ENCODE data around the gene KRTAP10-2.
"Not testable (repeated sequence)": the region's sequence is repeated elsewhere in the genome, so short reads cannot be mapped to it uniquely, and the experiment has no call there.

The KRTAP10-2 gene

DNA sequence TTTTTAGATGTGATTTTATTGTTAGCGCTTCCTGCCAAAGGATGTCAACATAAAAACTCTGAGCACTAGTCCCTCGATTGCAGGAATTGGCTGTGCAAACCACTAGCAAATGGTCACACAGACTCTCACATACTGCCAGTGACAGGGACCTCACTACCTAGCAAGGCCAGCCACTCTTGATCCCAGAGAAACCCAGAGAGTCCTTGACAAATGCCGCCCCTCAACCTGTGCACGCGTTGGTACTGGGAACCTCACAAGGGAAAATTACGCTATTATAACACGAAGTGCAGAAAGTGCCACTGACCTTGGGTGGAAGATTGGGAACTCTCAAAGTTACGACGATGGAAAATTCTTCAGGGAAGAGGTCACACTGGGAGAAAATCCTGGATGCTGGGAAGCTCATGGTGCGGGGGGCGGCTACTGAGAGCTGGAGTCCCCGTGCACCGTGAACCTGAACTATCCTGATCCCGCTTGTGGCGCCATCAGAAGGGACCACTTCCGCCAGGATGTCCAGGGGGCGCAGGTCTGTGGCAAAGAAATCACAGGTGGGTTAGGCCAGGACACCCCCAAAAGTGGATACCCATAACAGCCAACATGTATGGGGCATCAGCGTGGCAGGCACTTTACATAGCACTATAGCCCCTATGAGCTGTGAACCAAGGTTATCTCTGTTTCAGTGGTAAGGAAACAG, 16.3 kb upstream of the KRTAP10-2 start:
- no peak for DNase-seq (ENCODE audit: low read depth)

DNA sequence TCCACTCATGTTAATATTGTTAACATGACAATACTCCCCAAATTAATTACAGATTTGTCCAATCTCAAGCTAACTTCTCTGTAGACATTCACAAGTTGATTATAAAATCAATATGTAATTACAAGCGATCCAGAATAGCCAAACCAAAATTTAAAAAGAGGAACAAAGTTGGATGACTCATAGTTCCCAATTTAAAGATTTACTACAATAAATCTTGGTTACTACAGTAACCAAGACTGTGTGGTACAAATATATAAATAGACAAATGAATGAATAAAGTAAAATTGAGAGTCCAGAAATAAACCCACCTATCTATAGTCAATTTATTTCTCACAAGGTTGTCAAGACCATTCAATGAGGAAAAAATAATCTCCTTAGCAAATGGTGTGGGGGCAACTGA, 15.1 kb upstream of the KRTAP10-2 start:
- no peak for DNase-seq (ENCODE audit: low read depth)

DNA sequence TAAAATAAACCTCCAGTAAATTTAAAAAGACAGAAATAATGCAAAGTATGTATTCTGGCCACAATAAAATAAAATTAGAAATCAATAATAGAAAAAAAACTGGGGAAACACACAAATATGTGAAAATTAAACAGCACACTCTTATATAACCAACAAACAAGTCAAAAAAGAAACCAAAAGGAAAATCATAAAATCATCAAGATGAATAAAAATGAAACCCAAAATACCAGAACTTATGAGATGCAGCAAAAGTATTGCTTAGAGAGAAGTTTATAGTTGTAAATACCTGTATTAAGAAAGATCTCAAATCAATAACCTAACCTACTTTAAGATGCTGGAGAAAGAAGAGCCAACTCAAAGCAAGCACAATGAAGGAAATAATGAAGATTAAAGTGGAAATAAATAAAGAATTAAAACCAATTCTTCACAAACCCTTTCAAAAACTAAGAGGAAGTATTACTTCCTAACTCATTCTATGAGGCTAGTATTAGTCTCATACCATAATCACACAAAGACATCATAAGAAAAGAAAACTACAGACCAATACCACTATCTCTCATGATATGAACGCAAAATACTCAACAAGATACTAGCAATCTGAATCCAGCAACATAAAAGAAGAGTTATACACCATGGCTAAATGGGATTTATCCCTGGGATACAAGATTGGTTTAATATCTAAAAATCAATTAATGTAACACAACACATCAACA, 13.7 kb upstream of the KRTAP10-2 start:
- DNase-seq (ENCODE audit: low read depth), result no peak

DNA sequence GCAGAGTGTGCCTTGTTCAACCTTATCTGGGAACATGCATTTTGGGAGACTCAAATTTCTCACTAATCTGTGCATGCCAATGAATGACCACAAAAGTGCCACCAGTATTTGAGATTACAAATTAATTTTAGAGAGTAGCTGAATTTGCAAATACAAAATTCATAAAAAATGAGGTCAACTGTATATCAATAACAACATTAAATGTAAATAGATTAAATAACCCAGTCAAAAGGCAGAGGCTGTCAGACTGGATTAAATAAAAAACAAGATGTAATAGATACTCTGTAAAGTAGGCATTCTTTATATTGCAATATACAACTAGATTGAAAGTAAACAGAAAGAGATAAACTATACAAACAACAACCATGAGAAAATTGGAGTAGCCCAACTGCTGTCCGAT, 12.8 kb upstream of the KRTAP10-2 start:
- DNase-seq (ENCODE audit: low read depth), result no peak

DNA sequence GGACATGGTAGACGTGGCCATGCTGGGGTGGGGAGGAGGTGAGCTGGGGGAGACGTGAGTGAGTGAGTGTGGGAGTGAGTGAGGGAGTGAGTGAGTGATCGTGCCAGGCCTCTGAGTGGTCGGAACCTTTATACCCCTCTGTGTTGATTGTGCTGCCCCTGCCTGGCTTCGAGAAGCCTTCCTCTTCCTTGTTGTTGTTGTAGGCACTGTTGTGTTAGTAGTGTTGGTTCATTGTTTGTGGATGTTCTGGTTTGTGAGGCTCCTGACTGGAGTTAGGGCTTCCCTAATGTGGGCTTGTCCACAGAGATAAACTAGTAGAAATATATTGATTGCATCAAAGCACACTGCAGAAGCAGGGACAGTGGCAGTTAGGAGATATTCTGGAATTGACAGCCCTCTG, 7.4 kb upstream of the KRTAP10-2 start, which contains the start of gene KRTAP10-3:
Gene KRTAP10-3, minus strand, starts transcription at position 101 of the 400 bp plus-strand sequence. Its CDS starts 80 bp downstream, at position 21.
- DNase-seq (ENCODE audit: low read depth), result no peak

DNA sequence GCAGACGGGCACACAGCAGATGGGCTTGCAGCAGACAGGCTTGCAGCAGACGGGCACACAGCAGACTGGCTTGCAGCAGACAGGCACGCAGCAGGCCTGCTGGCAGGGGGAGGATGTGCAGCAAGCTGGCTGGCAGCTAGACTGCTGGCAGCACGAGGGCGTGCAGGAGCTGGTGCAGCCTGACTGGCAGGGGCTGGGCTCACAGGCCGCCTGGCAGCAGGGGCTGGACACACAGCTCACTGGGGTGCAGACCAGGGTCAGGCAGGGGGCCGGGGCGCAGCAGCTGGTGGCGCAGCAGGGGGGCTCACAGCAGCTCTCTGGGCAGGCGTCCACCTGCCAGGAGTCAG, 7.0 kb upstream of the KRTAP10-2 start:
- not testable (repeated sequence) for DNase-seq (ENCODE audit: low read depth)

DNA sequence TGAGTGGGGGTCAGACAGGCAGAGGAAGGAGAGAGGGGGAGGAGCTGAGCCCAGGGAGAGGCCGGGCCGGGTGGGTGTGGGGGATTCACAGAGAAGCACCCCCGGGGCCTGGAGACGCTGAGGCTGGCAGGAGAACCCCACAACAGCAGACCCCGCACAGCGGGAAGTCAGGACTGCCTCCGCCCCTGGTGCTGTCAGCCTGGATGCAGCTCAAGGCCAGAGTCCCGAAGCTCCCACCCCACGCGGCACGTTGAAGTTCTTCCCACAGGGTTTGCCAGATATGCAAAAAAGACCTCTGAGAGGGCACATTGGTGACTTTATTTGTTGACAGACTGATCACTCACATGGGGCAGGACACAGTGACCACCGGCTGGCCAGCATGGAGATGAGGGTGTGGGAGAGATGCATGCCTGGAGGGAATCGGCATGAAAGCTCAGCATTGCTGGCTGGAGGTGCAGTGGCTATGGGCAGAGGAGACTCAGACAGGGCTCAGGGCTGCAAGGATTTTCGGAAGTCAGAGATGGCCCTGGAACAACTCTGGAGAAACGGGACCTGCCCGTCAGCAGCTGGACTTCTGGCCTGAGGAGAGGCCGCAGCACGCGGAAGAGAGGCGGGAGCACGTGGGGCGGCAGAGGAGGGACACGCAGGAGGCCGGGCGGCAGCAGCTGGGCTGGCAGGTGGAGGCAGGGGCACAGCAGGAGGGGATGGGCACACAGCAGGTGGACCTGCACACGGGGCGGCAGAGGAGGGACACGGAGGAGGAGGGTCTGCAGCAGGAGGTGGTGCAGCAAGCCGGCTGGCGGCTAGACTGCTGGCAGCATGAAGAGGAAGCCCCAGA, 6.4 kb upstream of the KRTAP10-2 start:
- DNase-seq (ENCODE audit: low read depth), result no peak

DNA sequence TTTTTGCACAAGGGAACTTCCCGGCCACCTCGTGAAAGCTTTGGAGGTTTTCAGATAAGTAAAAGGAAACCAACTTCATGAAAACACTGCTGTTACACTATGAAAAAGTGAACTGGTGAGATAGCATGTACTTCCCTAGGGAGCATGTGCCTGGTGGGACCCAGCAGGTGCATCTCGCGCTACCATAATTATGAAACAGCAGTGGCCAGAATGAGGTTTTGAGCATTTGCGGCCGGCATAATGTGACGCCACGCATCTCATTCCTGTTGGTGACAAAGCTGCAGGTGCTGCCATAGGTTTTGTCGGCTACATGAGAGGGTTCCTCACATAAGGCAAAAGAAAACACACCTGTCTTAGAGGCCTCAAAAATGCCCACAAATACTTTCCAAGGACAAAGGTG, 5.6 kb upstream of the KRTAP10-2 start:
- DNase-seq (ENCODE audit: low read depth), result no peak

DNA sequence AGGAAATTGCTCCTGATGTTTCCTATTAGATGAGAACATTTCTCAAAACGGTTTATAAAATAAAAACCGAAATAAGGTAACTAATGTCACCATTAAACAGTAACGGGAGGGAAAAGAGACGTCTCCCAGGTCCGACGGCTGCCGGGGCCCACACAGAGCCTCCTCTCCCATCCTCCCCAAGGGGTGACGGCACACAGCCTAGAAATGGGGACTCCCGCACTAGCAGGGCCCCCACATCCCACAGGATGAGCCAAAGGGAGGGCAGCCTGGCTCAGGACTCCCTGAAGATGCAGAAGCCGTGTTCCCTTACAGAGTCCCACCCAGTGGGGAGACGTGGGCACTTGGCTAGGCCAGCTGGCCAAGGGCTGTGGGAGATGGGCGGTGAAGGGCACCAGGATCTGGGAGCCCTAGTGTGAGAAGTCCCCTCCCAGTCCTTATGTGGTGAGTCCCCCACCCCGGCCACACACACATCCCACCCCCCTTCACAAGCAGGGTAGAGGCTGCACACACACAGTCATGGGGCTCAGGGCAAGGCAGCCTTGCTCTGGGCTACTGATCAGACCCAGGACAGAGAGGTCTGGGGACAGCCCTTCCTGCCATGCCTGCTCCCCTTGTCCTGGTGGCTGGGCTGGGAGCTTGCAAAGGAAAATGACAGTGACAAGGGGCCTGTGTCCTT, 4.0 kb upstream of the KRTAP10-2 start:
- DNase-seq (ENCODE audit: low read depth), result no peak

DNA sequence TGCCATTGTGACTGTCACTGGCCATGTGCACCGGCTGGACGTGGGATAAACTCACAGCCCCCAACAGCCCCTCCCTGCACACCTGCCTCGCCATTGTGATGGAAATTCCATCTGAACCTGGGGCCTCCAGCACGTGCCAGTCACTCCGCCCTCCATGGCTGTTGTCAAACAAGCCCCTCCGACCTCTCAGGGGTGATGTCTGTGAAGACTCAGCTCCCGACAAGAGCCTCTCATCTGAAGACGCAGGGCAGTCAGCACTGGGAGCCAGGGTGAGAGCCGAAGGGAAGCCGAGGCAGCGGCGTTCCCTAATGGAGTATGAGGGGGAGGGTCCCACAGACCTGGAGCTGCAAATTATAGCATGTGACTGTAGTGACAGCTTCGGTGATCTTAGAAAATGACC, 1.4 kb upstream of the KRTAP10-2 start:
- DNase-seq (ENCODE audit: low read depth), result no peak

DNA sequence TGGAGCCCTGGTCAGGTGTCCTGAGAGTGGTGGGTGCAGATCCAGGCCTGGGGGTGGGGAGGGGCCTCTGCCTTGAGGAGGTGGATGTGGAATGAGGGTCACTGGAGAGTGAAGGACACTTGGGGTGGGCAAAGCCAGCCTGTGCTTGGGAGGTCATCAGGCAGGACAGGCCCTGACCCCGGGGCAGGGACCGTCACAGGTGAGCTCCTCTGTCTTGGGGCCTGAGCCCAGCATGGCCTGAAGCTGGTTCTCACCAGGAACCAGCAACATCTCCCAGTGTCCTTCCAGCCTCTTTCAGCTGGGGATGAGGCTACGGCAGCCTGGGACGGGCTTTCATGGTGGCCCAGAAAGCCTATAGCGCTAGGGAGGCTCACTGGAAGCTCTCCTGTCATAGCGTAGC, 831 bp upstream of the KRTAP10-2 start:
- DNase-seq (ENCODE audit: low read depth), result no peak

DNA sequence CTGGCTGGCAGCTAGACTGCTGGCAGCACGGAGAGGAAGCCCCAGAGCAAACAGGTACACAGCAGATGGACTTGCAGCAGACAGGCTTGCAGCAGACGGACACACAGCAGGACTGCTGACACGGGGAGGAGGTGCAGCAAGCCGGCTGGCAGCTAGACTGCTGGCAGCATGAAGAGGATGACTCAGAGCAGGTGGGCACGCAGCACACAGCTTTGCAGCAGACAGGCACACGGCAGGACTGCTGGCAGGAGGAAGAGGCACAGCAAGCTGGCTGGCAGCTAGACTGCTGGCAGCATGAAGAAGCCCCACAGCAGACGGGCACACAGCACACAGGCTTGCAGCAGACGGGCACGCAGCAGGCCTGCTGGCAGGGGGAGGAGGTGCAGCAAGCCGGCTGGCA, 498 bp downstream of the KRTAP10-2 start:
- no peak for DNase-seq (ENCODE audit: low read depth)

DNA sequence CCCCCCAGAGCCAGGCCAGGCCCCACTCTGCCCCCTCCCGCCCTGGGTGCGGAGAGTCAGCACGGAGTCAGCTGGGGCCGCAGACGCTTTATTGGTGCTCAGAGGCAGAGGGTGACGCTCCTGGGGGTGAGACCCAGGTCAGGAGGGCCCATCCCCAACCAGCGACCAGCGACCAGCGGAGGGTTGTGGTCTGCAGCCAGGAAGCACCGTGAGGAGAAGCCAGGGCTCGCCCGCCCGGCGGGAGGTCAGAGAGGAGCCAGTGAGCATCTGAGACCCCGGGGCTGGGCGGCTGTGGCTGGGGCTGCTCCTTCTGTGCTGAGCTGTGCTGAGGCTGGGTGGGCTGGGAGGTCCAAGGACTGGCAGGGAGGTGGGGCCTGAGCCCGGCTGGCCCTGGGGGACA, 1.0 kb downstream of the KRTAP10-2 start:
- not testable (repeated sequence) for DNase-seq (ENCODE audit: low read depth)

DNA sequence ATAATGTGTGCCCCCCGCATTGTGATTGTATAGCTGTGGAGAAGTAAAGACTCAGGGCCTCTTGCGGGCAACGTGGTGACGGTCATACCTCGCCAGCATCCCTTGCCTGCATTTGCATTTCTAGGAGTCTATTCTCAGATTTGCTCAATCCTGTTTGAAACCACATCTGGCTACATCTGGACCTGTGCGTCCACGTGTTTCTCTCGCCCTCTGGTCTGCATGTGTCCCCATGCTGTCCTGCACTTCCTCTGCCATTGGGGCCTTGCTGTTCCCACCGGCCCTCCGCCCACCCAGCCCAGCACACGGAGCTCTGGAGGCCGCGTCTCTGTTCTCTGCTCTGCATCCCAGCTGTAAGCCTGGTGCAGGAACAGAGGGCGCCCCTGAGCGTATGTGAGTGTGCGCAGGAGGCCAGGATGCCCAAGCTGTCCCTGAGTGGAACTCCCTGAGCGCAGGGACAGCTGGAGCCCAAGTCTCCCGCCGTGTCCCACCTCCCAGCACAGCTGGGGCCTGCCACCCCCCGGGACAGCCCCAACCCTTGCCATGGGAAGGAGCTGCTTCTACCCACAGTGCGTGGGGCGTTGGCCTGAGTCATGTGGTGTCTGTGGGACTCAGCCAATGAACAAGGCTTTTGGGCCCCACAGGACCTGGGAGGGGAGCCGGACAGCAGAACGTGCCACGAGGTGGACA, 1.6 kb downstream of the KRTAP10-2 start:
- DNase-seq (ENCODE audit: low read depth), result no peak

DNA sequence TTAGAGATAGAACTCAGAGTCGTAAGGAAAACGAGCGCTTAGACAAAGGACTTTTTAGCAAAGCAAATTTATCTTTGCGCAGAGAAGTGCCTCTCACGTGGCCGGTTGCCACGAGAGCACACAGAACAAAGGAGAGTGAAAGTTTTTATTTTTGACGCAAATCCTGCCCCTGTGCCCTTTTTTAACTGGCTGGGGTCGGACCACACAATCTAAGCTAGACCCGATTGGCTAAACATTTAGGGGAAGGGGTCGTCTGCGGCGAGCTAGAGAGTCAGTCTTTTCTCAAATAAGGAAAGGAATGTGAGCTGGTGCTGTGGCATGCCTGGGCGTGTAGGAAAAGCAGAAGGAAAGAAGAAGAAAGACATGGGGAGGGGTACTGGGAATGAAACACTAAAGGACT, 2.4 kb downstream of the KRTAP10-2 start:
- no peak for DNase-seq (ENCODE audit: low read depth)

DNA sequence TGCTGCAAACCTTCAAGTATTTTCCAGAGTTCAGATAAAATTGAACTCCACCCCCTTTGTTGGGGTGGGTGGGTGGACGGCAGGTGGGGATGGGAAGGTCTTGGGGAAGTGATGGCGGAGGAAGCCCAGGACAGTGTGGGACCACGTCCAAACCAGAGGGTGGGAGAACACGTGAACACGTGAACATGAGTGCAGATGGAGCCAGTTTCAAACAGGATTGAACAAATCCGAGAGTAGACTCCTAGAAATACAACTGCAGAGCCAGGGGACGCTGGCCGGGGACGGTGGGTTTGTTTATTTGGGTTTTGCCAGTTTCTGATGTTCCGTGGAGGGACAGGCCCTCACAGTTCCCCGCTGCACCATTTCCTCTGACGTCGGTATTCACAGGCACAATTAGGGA, 2.9 kb downstream of the KRTAP10-2 start:
- no peak for DNase-seq (ENCODE audit: low read depth)

DNA sequence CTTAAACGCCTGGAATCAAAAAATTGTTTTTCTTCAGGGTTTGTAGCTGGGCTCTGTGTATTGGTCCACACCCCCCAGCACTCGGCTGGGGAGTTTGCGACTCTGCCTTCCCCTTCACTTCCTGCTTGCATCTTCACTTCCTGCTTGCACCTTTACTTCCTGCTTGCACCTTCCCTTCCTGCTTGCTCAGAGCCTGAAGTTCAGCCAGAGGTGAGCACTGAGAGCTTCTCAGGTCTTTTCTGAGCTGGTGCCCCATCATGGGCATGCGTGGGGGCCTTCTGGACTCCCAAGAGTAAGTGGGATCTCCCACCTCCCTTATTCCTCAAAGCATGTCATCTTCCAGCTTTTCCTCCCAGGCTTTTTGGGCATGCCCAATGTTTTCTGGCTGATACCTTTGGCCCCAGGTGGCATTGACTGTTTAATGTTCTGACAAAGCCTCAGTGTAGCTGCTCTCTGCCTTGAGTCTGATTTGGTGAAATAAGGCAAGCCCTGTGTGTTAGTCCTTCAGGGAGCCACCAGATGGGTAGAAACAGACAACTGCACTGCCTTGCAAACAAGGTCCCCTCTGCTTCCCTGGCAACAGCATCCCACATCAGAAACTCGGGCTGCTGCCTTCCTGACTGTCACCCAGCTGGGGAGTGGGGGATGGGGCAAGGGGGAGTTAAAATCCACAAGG, 3.5 kb downstream of the KRTAP10-2 start:
- no peak for DNase-seq (ENCODE audit: low read depth)

DNA sequence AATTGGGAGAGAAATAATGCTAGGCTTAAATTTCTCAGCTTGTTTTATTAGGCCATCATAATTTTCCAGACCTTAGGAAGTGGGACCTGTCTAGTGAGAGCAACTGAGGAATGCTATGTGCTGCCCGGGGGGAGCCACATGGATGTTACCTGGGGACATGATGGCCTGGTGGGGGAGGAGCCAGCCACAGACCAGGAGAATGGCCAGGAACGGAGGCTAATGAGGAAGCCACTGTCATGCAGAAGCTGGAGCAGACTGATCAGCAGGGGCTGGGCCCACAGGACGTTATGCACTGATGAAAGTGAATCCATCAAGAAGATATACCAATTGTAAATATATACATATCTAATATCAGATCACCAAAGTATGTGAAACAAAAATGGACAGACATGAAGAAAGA, 6.7 kb downstream of the KRTAP10-2 start:
- no peak for DNase-seq (ENCODE audit: low read depth)

DNA sequence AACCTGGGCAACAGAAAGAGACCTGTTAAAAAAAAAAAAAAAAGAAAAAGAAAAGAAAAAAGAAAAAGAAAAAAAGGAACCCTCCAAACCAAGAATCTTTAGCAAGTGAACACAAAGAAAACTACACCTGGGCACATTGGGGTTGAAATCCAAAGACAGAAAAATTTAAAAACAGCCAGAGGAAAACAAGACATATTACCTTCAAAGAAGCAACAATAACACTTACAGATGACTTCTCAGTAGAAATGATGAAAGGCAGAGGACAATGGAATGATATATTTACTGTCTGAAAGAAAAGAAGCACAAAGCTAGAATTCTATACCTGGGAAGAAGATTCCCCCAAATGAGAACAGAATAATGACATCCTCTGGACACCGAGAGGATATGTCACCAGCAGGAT, 8.6 kb downstream of the KRTAP10-2 start:
- no peak for DNase-seq (ENCODE audit: low read depth)

DNA sequence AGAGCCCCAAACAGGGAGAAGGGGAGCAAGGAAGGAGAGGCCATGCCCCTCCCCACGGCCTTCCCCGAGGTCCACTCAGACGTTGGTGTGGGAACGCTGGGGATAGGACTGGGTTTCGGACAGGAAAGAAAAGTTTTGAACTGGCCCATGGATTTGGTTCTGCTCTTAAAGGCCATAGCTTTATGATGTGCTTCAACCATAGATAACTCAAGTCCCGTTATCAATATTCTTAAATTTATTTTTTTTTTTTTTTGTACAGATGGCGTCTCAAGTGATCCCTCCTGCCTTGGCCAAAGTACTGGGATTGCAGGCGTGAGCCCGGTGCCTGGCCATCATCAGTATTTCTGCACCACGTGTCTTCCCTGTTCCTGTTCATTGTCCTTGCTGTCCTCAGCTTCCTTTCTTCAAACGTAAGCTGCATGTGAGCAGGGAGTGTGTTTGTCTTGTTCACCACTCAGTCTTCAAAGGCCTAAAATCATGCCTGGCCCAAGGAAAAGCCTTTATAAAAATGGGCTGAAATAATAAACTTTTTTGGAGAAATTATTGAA, 10.5 kb downstream of the KRTAP10-2 start:
- no peak for DNase-seq (ENCODE audit: low read depth)

All from amniotic epithelial cell (primary cell).